ENCODE data around the gene CSDE1.

DNA sequence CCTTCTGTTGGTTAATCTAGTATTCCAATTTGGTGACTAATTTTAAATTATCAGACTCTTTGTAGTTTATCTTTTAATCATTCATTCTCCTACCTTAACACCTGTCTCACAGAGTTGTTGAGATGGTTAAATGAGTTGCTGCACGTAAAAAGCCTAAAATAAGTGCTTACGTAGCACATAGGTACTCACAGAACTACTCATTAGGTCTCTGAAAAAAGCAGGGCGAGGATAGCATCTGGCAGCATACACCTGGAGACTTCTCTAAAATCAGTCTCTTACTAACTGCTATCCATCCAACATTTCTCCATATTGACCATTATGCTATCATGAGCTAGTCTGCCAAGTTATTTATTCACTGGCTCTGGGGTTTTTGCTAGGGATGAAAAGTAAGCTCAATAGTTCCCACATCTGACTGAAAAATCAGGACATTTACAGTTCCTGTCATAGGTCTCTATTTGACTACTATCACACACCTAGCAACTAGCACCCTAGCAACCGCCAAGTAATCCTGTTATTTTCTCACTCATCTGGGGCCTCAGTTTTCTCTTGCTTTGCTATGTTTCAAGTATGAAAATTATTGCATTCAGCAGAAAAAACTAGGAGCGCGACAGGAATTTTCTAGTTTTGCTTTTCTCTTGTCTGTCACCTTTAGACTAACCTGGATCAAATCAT lies 11.2 kb downstream of the CSDE1 start:
- no peak for TF ChIP-seq POLR2A (IDR thresholded peaks at IDR 0.05)
- TF ChIP-seq, protein P1, sequence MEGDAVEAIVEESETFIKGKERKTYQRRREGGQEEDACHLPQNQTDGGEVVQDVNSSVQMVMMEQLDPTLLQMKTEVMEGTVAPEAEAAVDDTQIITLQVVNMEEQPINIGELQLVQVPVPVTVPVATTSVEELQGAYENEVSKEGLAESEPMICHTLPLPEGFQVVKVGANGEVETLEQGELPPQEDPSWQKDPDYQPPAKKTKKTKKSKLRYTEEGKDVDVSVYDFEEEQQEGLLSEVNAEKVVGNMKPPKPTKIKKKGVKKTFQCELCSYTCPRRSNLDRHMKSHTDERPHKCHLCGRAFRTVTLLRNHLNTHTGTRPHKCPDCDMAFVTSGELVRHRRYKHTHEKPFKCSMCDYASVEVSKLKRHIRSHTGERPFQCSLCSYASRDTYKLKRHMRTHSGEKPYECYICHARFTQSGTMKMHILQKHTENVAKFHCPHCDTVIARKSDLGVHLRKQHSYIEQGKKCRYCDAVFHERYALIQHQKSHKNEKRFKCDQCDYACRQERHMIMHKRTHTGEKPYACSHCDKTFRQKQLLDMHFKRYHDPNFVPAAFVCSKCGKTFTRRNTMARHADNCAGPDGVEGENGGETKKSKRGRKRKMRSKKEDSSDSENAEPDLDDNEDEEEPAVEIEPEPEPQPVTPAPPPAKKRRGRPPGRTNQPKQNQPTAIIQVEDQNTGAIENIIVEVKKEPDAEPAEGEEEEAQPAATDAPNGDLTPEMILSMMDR (IDR thresholded peaks at IDR 0.05): no peak
